DMS153 treated with DMSO at 0.1 percent for 48 hours (cell line): Measurements from ENCODE around the gene RASGEF1C.
"Not testable (repeated sequence)": the region's sequence is repeated elsewhere in the genome, so short reads cannot be mapped to it uniquely, and the experiment has no call there.

Experiments
- DNase-seq: peaks from one replicate; lab custom pipeline; 2025; ENCODE audit not compliant: unreplicated experiment; lab: John Stamatoyannopoulos, UW

Gene RASGEF1C

GRCh38 chr5:180212363-180213255, 3.6 kb upstream of the RASGEF1C start:
- no peak for DNase-seq

GRCh38 chr5:180211761-180212035, 2.7 kb upstream of the RASGEF1C start:
- no peak for DNase-seq

GRCh38 chr5:180210961-180211760, 2.1 kb upstream of the RASGEF1C start:
- no peak for DNase-seq

- DNase-seq, result not testable (repeated sequence)
Observed at GRCh38 chr5:180210077-180210476, 1.1 kb upstream of the RASGEF1C start.

- DNase-seq, result no peak
Observed at GRCh38 chr5:180208435-180209081, 453 bp downstream of the RASGEF1C start.

- no peak for DNase-seq
Observed at GRCh38 chr5:180208038-180208434, 975 bp downstream of the RASGEF1C start.

GRCh38 chr5:180207593-180207992, 1.4 kb downstream of the RASGEF1C start:
- DNase-seq, result no peak

GRCh38 chr5:180206993-180207392, 2.0 kb downstream of the RASGEF1C start:
- no peak for DNase-seq

- DNase-seq, result no peak
Observed at GRCh38 chr5:180205916-180206315, 3.1 kb downstream of the RASGEF1C start.

GRCh38 chr5:180204276-180204819, 4.7 kb downstream of the RASGEF1C start:
- no peak for DNase-seq

GRCh38 chr5:180202939-180203573, 6.0 kb downstream of the RASGEF1C start:
- DNase-seq, result no peak

GRCh38 chr5:180201051-180201987, 7.7 kb downstream of the RASGEF1C start:
- no peak for DNase-seq

- DNase-seq, result no peak
Observed at GRCh38 chr5:180199390-180199789, 9.6 kb downstream of the RASGEF1C start.

GRCh38 chr5:180198208-180198607, 10.8 kb downstream of the RASGEF1C start:
- DNase-seq, result no peak

- no peak for DNase-seq
Observed at GRCh38 chr5:180197016-180197702, 11.9 kb downstream of the RASGEF1C start.

- DNase-seq, result no peak
Observed at GRCh38 chr5:180194410-180195345, 14.3 kb downstream of the RASGEF1C start.

- no peak for DNase-seq
Observed at GRCh38 chr5:180193749-180194375, 15.1 kb downstream of the RASGEF1C start.

- DNase-seq, result no peak
Observed at GRCh38 chr5:180191716-180192115, 17.3 kb downstream of the RASGEF1C start.
